Activated CD4-positive, CD25-positive, alpha-beta regulatory T cell treated with anti-CD3 and anti-CD28 coated beads, Interleukin-2, amount 50 U/mL, for 24 hours (primary cell): ENCODE data around the gene DGCR6L.
A peak's percentile ranks its signal among the peaks of the same experiment; 100 is the strongest.
"Not testable (repeated sequence)": the region's sequence is repeated elsewhere in the genome, so short reads cannot be mapped to it uniquely, and the experiment has no call there.

Experiments used
- ATAC-seq, 2 donors: fragments of 150-1000 bp; cut with Tn5 transposase; one replicate each; pipeline ENCODE4 v1.10.0; 2021; ENCODE audit warnings: mild to moderate bottlenecking in 1 of 2, moderate library complexity in 1 of 2

Gene DGCR6L

GRCh38 chr22:20308806-20309650, 10.8 kb downstream of the DGCR6L start:
- ATAC-seq: not testable (repeated sequence)

- ATAC-seq: not testable (repeated sequence)
These were observed 12.1 kb downstream of the DGCR6L start for GRCh38 chr22:20307448-20308447.

- ATAC-seq: not testable (repeated sequence)
These were observed 13.0 kb downstream of the DGCR6L start for GRCh38 chr22:20306646-20307447.

GRCh38 chr22:20305894-20306645, 13.8 kb downstream of the DGCR6L start:
- ATAC-seq: no peak

- ATAC-seq: not testable (repeated sequence)
These were observed 14.5 kb downstream of the DGCR6L start for GRCh38 chr22:20305230-20305893.

- no peak for ATAC-seq
These were observed 15.2 kb downstream of the DGCR6L start for GRCh38 chr22:20304646-20305045.

- not testable (repeated sequence) for ATAC-seq
These were observed 16.7 kb downstream of the DGCR6L start for GRCh38 chr22:20303229-20303534.

GRCh38 chr22:20302438-20303228, 17.2 kb downstream of the DGCR6L start:
- ATAC-seq: no peak

- peak; percentile 40 for ATAC-seq
These were observed 20.1 kb downstream of the DGCR6L start for GRCh38 chr22:20299746-20300136.

- ATAC-seq: peak; percentile 89
These were observed 20.8 kb downstream of the DGCR6L start for GRCh38 chr22:20298803-20299745.

GRCh38 chr22:20298110-20298802, 21.6 kb downstream of the DGCR6L start:
- ATAC-seq: no peak

- ATAC-seq: no peak
These were observed 22.3 kb downstream of the DGCR6L start for GRCh38 chr22:20297414-20298109.

GRCh38 chr22:20296598-20296997, 23.3 kb downstream of the DGCR6L start:
- no peak for ATAC-seq

- no peak for ATAC-seq
These were observed 24.4 kb downstream of the DGCR6L start for GRCh38 chr22:20295262-20296064.

GRCh38 chr22:20292673-20293232, 27.1 kb downstream of the DGCR6L start:
- no peak for ATAC-seq

- ATAC-seq: no peak
These were observed 27.8 kb downstream of the DGCR6L start for GRCh38 chr22:20292108-20292507.

- ATAC-seq: no peak
These were observed 28.2 kb downstream of the DGCR6L start for GRCh38 chr22:20291604-20292063.
